Measurements from ENCODE around the gene ATP12A. TPM values are rescaled to one million over a fixed set of nuclear protein-coding genes. Genes with fewer than 3 reads are reported as not detected.
"Not testable (repeated sequence)": the region's sequence is repeated elsewhere in the genome, so short reads cannot be mapped to it uniquely, and the experiment has no call there.

The ATP12A gene
- total RNA-seq, 1 experiment from 2014 or later: not detected

- not testable (repeated sequence) for DNase-seq (ENCODE audit: low read depth)
These were observed 50.8 kb downstream of the ATP12A start for GRCh38 chr13:24730873-24731567.

- no peak for DNase-seq (ENCODE audit: low read depth)
These were observed 54.7 kb downstream of the ATP12A start for GRCh38 chr13:24734950-24735349.

GRCh38 chr13:24737042-24737441, 56.8 kb downstream of the ATP12A start:
- DNase-seq (ENCODE audit: low read depth): no peak

GRCh38 chr13:24738366-24738847, 58.2 kb downstream of the ATP12A start:
- DNase-seq (ENCODE audit: low read depth): no peak

- DNase-seq (ENCODE audit: low read depth): no peak
These were observed 60.0 kb downstream of the ATP12A start for GRCh38 chr13:24740014-24740890.

- DNase-seq (ENCODE audit: low read depth): no peak
These were observed 60.9 kb downstream of the ATP12A start for GRCh38 chr13:24741016-24741662.

GRCh38 chr13:24741791-24742190, 61.6 kb downstream of the ATP12A start:
- no peak for DNase-seq (ENCODE audit: low read depth)

- DNase-seq (ENCODE audit: low read depth): no peak
These were observed 62.1 kb downstream of the ATP12A start for GRCh38 chr13:24742294-24742693.

- DNase-seq (ENCODE audit: low read depth): no peak
These were observed 62.8 kb downstream of the ATP12A start for GRCh38 chr13:24742977-24743376.

GRCh38 chr13:24744247-24744646, 64.0 kb downstream of the ATP12A start:
- DNase-seq (ENCODE audit: low read depth): no peak

- no peak for DNase-seq (ENCODE audit: low read depth)
These were observed 65.3 kb downstream of the ATP12A start for GRCh38 chr13:24745516-24745860.

GRCh38 chr13:24745861-24746617, 65.8 kb downstream of the ATP12A start:
- no peak for DNase-seq (ENCODE audit: low read depth)

GRCh38 chr13:24746618-24747247, 66.5 kb downstream of the ATP12A start:
- no peak for DNase-seq (ENCODE audit: low read depth)

GRCh38 chr13:24747248-24748060, 67.2 kb downstream of the ATP12A start:
- no peak for DNase-seq (ENCODE audit: low read depth)

GRCh38 chr13:24748061-24748400, 67.8 kb downstream of the ATP12A start:
- DNase-seq (ENCODE audit: low read depth): no peak

- no peak for DNase-seq (ENCODE audit: low read depth)
These were observed 79.0 kb downstream of the ATP12A start for GRCh38 chr13:24759197-24759596.
